GM20431 (cell line): ENCODE measurements around the gene CD2AP.
"Not testable (repeated sequence)": the region's sequence is repeated elsewhere in the genome, so short reads cannot be mapped to it uniquely, and the experiment has no call there.

ENCODE experiments used
- in situ Hi-C: fragments of 300-500 bp; cut with MseI, MboI; formaldehyde crosslinking; loops from one replicate; pipeline ENCODE4 v1.15.0; 2020; ENCODE audit warnings: low sequenced_read_pairs; ENCODE audit not compliant: unreplicated experiment

CD2AP gene

GRCh38 chr6:47552319-47552718 lies 74.7 kb downstream of the CD2AP start:
- in situ Hi-C loops: no loop called here

GRCh38 chr6:47553243-47553642 lies 75.7 kb downstream of the CD2AP start:
- in situ Hi-C loops: not testable (repeated sequence)

DNA sequence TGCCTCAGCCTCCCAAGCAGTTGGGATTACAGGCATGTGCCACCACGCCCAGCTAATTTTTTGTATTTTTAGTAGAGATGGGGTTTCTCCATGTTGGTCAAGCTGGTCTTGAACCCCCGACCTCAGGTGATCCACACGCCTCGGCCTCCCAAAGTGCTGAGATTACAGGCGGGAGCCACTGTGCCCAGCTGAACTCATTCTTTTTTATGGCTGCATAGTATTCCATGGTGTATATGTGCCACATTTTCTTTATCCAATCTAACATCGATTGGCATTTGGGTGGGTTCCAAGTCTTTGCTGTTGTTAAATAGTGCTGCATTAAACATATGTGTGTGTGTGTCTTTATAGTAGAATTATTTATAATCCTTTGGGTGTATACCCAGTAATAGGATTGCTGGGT lies 78.9 kb downstream of the CD2AP start:
- in situ Hi-C loops: not testable (repeated sequence)

DNA sequence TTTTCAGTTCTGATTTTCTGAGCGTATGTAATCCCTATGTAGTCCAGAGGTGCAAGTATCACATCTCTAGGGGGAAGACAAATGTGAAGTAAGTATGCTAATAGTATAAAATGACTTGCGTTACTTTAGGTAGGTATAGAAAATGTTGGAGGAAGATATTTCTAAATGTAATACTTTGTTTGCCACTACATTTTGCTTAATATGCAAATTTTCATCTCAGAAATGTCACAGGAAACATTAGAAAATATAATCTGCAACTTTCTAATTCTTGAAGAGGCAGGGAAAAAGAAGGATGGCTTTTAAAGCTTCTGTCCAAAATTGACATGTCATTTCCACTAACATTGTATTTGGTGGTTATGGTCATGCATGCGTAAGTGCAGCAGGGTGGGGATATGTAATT lies 85.6 kb downstream of the CD2AP start:
- in situ Hi-C loops: no loop called here

DNA sequence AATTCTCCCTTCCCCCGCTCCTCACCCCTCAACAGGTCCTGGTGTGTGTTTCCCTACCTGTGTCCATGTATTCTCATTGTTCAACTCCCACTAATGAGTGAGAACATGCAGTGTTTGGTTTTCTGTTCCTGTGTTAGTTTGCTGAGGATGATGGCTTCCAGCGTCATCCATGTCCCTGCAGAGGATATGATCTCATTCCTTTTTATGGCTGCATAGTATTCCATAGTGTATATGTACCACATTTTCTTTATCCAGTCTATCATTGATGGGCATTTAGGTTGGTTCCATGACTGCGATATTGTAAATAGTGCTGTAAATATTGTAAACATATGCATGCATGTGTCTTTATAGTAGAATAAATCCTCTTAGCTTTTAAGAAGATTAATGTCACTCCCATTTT lies 89.0 kb downstream of the CD2AP start:
- in situ Hi-C loops: not testable (repeated sequence)

DNA sequence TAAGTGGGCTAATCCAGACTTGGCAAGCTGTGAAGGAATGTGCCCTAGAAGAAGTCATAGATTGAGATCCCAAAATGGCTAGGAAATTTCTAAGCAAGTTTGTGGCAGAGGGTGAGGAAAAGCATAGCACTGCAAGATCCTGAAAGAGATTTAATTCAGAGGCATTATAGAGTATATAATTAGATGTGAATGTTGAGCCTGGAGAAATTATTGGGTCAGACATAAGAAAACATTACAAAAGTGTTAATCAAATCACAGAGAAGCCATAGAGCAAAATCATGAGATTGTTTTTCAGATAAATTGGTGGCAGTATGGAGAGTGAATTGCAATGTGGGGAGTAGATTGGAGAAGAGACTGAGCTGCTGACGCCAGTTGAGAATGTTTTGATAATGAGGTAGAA lies 90.0 kb downstream of the CD2AP start:
- in situ Hi-C loops: no loop called here

- in situ Hi-C loops: no loop called here
These were observed 93.9 kb downstream of the CD2AP start for GRCh38 chr6:47571488-47571887.

DNA sequence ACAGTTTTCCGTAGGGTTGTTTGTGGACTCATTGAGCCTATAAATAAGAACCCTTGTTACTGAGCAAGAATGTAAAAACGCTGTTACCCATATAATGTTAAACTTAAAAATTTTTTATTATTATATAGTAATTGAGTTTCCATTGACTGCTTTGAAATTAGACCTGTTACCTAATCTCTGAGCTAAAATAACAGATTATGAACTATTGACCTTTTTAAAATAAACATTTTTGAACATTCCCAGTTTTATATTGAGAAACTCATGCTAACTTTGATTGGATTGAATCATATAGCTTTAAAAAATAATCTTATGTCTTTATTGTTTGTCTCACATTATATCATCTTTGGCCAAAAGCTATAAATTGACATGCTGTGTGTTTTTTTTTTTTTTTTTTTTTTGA lies 95.5 kb downstream of the CD2AP start:
- in situ Hi-C loops: no loop called here

DNA sequence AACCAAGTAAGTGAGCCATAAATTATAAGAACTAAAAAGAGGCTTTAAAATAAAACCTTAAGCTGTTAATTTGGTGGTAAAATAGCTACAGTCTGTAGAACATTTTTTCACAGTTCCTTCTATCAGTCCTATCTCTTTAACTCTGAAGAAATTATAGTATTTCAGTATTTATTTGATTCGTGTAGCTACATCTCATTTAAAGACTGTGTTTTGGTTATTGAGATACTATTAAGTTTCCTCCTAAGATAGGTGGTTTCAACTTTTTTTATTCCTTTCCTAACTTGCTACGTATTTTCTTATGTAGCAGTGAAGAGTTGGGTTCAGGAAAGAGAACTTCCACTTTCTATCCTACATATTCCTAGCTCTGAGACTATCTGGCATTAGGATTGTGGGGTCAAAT lies 97.2 kb downstream of the CD2AP start:
- in situ Hi-C loops: no loop called here

DNA sequence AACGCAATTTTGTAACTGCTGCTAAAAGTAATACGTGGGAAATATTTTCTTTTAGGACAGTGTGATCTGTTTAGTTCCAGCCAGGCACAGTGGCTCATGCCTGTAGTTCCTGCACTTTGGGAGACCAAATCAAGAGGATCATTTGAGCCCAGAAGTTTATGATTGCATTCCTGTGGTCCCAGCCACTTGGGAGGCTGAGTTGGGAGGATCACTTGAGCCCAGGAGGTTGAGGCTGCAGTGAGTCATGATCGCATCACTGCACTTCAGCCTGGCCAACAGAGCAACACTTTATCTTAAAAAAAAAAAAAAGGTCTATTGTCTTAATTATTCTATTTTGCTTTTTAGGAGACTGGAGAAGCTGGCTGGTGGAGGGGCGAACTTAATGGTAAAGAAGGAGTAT lies 101.5 kb downstream of the CD2AP start:
- in situ Hi-C loops: no loop called here

- in situ Hi-C loops: no loop called here
These were observed 104.0 kb downstream of the CD2AP start for GRCh38 chr6:47581591-47581990.

DNA sequence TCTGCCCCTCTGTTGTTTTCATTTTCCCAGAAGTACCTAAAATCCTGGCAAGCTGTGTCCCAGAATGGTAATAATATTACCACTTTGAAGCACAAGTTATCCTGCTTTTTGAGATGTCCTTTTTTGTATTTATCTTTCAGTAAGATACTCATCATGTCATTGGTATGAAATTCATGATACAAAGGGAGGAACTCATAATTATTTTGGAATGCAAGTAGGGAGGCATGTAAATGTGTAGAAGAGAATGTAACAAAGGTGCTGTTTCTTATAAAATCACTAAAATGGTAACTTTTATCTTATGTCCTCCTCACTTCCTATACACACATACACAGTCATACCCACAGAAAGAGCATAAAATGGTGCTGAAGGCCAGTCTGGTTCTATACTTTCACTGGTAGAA lies 109.9 kb downstream of the CD2AP start:
- in situ Hi-C loops: no loop called here

DNA sequence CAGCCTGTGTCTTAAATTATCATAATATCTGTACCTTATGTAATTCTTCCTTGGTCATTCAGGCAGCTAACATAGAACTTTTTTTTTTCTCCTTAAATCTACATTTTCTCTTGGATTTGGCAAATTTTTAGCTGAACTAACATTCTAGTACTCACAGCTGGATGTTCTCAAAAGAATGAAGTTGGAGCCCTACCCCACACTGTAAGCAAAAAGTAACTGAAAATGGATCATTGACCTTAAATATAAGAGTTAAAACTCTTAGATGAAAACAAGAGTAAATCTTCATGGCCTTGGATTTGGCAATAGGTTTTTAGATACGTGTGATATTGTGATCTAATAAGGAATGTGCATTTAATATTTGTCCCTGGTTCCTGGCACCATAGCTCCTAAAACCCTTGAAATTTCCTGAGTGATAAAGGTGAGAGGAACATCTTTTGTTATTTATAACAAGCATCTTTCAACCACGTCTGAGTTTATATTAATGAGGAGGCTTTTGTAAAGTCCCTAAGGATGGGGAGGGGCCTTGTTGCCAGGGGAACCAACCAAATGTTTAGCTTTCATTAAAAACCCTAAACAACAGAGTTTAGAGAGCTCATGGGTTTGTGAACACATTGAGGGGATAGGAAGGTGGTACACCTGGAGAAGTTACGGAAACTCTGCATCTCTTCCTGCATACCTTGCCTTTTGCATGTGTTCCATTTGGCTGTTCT lies 114.7 kb downstream of the CD2AP start:
- in situ Hi-C loops: no loop called here

DNA sequence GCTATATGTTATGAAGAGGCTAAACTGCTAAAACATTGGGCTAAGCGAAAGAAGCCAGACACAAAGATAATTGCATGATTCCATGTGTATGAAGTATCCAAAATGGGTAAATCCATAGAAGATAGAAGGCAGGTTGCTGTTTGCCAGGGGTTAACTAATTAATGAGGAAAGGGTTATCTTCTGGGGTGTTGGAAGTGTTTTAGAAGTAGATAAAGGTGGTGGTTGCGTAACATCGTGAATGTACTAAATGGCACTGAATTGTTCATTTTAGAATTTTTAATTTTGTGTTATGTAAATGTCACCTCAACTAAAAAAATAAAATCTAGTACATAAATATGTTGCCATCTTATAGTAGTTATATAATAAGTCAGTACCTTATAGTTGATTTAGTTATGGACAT lies 116.4 kb downstream of the CD2AP start:
- in situ Hi-C loops: no loop called here

DNA sequence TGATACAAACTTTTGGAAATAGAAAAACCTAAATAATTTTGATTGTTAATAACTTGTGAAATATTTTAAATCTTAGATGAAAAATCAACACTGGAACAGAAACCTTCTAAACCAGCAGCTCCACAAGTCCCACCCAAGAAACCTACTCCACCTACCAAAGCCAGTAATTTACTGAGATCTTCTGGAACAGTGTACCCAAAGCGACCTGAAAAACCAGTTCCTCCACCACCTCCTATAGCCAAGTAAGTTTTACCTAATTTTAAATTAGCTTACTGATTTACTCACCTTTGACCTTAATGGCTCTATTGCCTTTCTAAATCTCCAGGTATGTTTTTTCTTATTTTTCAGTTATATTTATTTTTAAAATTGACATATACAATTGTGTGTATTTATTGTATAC lies 118.2 kb downstream of the CD2AP start:
- in situ Hi-C loops: no loop called here

- in situ Hi-C loops: no loop called here
These were observed 120.8 kb downstream of the CD2AP start for GRCh38 chr6:47598367-47598766.

GRCh38 chr6:47599512-47599911 lies 121.9 kb downstream of the CD2AP start:
- in situ Hi-C loops: no loop called here

DNA sequence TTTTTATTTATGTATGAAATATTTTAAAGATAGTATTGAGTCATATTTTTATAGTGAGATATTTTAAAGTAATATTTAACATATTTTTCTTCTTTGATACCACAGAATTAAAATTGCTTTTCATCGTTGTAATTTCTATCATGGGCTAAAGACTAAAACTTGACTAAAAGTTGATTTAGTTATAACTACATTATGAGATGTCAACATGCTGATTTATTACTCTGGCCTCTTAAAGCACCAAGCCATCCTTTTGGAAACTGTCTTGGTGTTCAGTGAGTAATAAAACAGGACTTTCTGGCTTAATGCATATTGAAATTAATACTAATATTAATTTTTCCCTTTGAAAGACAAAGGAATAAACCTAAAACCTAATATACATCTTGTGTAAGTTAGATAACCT lies 125.6 kb downstream of the CD2AP start:
- in situ Hi-C loops: loop anchor here (25.0 kb wide), 1 partner anchor 191 kb away; no protein-coding TSS in a partner anchor

- in situ Hi-C loops: loop anchor here (25.0 kb wide), 1 partner anchor 192 kb away; no protein-coding TSS in a partner anchor
These were observed 126.4 kb downstream of the CD2AP start for GRCh38 chr6:47603995-47604394.

DNA sequence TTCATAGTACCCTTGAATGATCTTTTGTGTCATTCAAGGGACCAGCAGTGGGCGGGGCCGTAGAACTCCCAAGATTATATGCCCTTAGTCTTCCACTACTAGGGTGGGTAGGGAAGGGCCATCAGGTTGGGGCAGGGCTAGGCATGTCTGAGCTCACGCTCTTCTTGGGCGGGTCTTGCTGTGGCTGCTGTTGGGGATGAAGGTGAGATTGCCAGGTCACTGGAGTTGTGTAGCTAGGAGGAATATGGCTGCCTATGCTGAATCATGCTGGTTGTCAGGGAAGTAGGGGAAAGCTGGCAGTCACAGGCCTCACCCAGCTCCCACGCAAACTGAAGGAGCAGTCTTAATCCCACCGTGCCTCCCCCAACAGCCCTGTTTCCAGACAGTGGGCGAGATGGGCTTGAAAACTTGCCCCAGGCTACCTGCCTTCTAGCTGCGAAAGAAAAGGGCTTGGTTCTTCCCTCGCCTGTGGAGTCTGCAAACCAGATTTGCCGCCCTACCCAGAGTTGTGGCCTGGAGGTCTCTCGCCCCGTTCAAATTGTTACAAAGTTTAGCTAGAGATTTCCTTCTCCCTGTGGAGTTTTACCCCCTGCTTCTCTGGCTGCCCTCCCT lies 144.4 kb downstream of the CD2AP start:
- in situ Hi-C loops: loop anchor here (25.0 kb wide), 1 partner anchor 210 kb away; no protein-coding TSS in a partner anchor

DNA sequence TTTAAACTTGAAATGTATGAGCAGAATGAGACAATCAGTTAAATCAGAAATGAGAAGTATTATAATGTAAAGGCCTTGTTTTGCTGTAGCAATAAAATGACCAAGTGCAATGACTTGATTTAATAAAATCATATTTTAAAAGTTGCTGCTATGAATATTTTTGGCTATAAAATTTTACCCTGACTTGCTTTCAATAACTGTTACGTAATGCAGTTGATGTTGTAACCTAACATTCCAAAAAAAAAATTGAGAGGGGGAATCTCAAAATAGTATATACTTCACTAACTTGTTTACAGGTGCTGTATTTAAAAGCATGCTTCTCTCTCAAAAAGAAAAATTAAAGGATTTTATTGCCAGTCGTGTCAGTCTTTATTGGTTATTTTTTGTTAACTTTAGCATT lies 149.2 kb downstream of the CD2AP start:
- in situ Hi-C loops: no loop called here
